RWPE2 (cell line): ENCODE data around the gene KPRP.

Source experiments
- ATAC-seq: fragments of 200-7000 bp; cut with Tn5 transposase; 3 replicates; pipeline ENCODE4 v1.9.1; 2021; ENCODE audit warnings: low read depth
- DNase-seq: peaks from one replicate; pipeline ENCODE4 v3.0.0-alpha.2; 2020; ENCODE audit warnings: low spot score
- H3K27ac ChIP-seq: fragments of 450-650 bp; 2 replicates; pipeline ENCODE4 v1.5.1; 2017; ENCODE audit warnings: mild to moderate bottlenecking; ENCODE audit not compliant: poor library complexity, severe bottlenecking
- H3K27me3 ChIP-seq: fragments of 250-450 bp; sonication (Bioruptor Pico); 2 replicates; pipeline ENCODE4 v1.5.1; 2021; ENCODE audit warnings: mild to moderate bottlenecking, moderate library complexity; ENCODE audit not compliant: insufficient read depth, poor library complexity, severe bottlenecking
- H3K36me3 ChIP-seq: fragments of 250-450 bp; sonication (Bioruptor Pico); 2 replicates; pipeline ENCODE4 v1.5.1; 2020; ENCODE audit warnings: low read depth, mild to moderate bottlenecking, moderate library complexity
- H3K4me1 ChIP-seq: fragments of 250-450 bp; sonication (Bioruptor Pico); 2 replicates; pipeline ENCODE4 v1.5.1; 2021; ENCODE audit warnings: mild to moderate bottlenecking, moderate library complexity; ENCODE audit not compliant: insufficient read depth, poor library complexity, severe bottlenecking
- H3K4me3 ChIP-seq: fragments of 250-450 bp; sonication (Bioruptor Pico); 2 replicates; pipeline ENCODE4 v1.5.1; 2021; ENCODE audit warnings: mild to moderate bottlenecking, moderate library complexity; ENCODE audit not compliant: severe bottlenecking
- H3K9me3 ChIP-seq: fragments of 250-450 bp; sonication (Bioruptor Pico); 2 replicates; pipeline ENCODE4 v1.5.1; 2021; ENCODE audit warnings: mild to moderate bottlenecking, moderate library complexity; ENCODE audit not compliant: severe bottlenecking
- TF ChIP-seq, protein P1 (sequence below): fragments of 450-650 bp; IDR thresholded peaks from one replicate; pipeline ENCODE4 v1.5.1; 2017; ENCODE audit warnings: mild to moderate bottlenecking, moderate library complexity; ENCODE audit not compliant: poor library complexity, severe bottlenecking

The KPRP gene, protein sequence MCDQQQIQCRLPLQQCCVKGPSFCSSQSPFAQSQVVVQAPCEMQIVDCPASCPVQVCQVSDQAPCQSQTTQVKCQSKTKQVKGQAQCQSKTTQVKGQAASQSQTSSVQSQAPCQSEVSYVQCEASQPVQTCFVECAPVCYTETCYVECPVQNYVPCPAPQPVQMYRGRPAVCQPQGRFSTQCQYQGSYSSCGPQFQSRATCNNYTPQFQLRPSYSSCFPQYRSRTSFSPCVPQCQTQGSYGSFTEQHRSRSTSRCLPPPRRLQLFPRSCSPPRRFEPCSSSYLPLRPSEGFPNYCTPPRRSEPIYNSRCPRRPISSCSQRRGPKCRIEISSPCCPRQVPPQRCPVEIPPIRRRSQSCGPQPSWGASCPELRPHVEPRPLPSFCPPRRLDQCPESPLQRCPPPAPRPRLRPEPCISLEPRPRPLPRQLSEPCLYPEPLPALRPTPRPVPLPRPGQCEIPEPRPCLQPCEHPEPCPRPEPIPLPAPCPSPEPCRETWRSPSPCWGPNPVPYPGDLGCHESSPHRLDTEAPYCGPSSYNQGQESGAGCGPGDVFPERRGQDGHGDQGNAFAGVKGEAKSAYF

DNA sequence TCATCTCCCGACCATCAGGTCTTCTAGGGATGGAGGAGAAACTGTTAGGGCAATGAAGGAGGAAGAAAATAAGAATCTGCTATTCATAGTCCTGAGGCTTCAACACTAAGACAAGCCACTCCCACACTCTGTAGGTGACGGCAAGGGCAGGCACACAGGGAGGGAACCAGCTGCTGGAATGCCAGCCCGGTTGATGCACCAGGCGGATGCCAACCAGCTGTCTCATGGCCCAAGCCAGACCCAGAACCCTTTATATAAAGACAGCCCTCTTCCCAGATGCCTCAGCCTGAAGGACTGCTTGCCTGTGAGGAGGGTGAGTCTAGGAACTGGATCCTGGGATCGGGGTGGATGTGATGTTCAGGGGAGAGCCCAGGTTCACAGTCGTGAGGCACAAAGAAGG, at the start of gene KPRP:
TSS of gene KPRP (plus strand) at position 279 of the 400 bp plus-strand sequence. CDS start 1,564 bp downstream, outside the sequence.
- DNase-seq (no peak), ATAC-seq (no peak)

DNA sequence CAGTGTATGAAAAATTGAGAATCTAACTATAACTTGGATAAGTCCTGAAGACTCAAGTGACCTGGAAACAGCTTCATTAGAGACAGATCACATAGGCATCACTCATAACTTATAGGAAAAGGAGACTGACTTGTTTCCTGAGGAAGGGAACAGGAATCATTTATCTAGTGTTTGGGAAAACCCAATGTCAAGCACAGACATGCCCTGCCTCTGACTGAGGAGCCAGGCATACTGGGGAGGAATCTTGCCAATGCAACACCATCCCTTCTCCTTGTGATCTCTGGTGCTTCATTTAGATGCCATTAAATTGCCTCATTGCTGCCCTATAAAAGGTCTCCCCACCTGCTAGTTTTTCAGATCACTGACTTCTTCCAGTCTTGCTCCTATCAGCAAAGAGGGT, 39.6 kb upstream of the KPRP start:
- DNase-seq (peak; percentile 75), ATAC-seq (peak; percentile 99)
- Histone ChIP-seq H3K4me1 (peaks cover 12% of the 10 kb centered on the region), H3K27ac (peak overlapping the region; percentile 48), H3K9me3 (no peaks in the 10 kb centered on the region), H3K27me3 (no peaks in the 10 kb centered on the region), H3K4me3 (no peak overlapping the region), H3K36me3 (no peaks in the 10 kb centered on the region)
- TF ChIP-seq, protein P1, sequence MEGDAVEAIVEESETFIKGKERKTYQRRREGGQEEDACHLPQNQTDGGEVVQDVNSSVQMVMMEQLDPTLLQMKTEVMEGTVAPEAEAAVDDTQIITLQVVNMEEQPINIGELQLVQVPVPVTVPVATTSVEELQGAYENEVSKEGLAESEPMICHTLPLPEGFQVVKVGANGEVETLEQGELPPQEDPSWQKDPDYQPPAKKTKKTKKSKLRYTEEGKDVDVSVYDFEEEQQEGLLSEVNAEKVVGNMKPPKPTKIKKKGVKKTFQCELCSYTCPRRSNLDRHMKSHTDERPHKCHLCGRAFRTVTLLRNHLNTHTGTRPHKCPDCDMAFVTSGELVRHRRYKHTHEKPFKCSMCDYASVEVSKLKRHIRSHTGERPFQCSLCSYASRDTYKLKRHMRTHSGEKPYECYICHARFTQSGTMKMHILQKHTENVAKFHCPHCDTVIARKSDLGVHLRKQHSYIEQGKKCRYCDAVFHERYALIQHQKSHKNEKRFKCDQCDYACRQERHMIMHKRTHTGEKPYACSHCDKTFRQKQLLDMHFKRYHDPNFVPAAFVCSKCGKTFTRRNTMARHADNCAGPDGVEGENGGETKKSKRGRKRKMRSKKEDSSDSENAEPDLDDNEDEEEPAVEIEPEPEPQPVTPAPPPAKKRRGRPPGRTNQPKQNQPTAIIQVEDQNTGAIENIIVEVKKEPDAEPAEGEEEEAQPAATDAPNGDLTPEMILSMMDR: no peak

More for the DNA sequence above, at the start of gene KPRP:
- no peaks in the 10 kb centered on the region for H3K9me3 ChIP-seq
- no peak within 1 kb of the TSS for H3K4me3 ChIP-seq
- peaks cover 26% of the 10 kb centered on the region for H3K4me1 ChIP-seq
- H3K27me3 ChIP-seq: no peaks in the 10 kb centered on the region
- no peak within 1 kb of the TSS for H3K27ac ChIP-seq
- H3K36me3 ChIP-seq: no peaks in the 10 kb centered on the region
- TF ChIP-seq, protein P1: no peak

DNA sequence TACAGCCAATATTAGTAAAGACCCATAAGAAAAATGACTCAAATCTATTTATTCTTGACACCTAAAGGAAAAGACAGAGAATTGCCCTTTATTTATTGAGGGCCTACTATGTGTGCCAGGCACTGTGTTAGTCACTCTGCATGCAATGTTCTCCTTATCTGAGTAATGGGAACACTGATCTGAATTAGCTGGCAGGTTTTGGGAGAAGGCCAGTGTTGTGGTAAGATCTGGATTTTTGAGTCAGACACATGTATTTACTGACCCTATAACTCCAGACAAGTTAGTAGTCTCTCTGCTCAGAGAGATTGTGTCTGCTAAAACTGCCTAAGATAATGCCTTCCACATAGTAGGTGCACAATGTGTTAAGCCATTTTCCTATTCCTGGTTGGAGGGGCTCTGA, 32.6 kb upstream of the KPRP start:
- H3K4me1 ChIP-seq: no peaks in the 10 kb centered on the region
- H3K9me3 ChIP-seq: no peaks in the 10 kb centered on the region
- H3K4me3 ChIP-seq: no peak overlapping the region
- H3K27ac ChIP-seq: no peak overlapping the region
- DNase-seq (no peak), ATAC-seq (no peak)
- TF ChIP-seq, protein P1: no peak
- H3K27me3 ChIP-seq: no peaks in the 10 kb centered on the region
- H3K36me3 ChIP-seq: no peaks in the 10 kb centered on the region

DNA sequence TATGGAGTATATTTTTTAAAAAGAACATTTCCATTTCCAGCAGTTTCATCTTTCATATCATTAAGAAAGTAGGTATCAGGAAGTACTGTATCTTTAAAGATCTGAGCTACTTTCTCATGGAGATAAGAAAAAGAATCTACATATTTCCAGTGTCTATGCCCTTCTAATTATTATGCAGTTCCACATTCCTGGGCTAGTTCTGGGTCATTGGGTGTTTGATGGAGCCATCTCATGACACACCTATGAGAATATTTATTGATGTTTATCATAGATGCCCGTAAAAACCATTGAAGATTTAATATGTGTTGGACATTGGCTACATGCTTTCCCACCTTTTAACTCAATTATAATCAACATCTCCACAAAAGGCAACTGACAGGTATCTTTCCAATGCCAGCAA, 28.8 kb upstream of the KPRP start:
- Histone ChIP-seq H3K9me3 (no peaks in the 10 kb centered on the region), H3K4me3 (no peak overlapping the region), H3K27me3 (no peaks in the 10 kb centered on the region), H3K36me3 (no peaks in the 10 kb centered on the region), H3K27ac (no peak overlapping the region), H3K4me1 (no peaks in the 10 kb centered on the region)
- DNase-seq: no peak
- TF ChIP-seq, protein P1: no peak
- ATAC-seq: no peak

DNA sequence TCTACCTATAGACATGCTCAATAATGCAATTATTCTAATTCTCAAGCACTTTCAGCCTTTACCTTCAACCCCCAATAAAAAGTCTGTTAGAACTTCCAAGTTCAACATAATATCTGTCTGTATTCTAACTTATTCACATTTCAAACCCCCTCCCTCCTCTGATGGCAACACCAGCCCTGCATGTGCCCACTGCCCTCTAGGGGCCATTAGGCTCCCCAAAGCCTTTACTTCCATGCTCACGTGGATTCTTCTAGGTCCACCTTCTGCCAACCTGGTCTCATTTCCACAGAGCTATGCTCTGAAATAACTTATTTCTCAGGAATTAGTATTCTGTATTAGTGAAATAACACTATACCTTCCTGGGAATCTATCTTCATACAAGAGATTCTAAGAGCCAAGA, 22.2 kb upstream of the KPRP start:
- TF ChIP-seq, protein P1: peak; percentile 73
- H3K27ac ChIP-seq: no peak overlapping the region
- H3K36me3 ChIP-seq: no peaks in the 10 kb centered on the region
- no peaks in the 10 kb centered on the region for H3K27me3 ChIP-seq
- DNase-seq: no peak
- no peaks in the 10 kb centered on the region for H3K9me3 ChIP-seq
- ATAC-seq: 0 out of 3 replicates have a peak, but pooled peaks have one; percentile 55
- no peak overlapping the region for H3K4me3 ChIP-seq
- H3K4me1 ChIP-seq: peaks cover 13% of the 10 kb centered on the region
